HepG2 (cell line): ENCODE data around the gene MEGF6. TPM values are rescaled to one million over a fixed set of nuclear protein-coding genes. Genes with fewer than 3 reads are reported as not detected.

Source experiments
- ATF7 ChIP-seq, 2 experiments: fragments of 450-650 bp in 1 of 2; sonication (generic) in 1 of 2; formaldehyde crosslinking in 1 of 2; IDR thresholded peaks; 2 replicates each; pipeline versions ENCODE4 v1.4.0 to v1.6.1; 2016 to 2020; ENCODE audit warnings: antibody characterized with exemption in 1 of 2, mild to moderate bottlenecking in 1 of 2, missing genetic modification reagents in 1 of 2
- GTF3A ChIP-seq: sonication (generic); formaldehyde crosslinking; conservative IDR thresholded peaks from 2 replicates; pipeline ENCODE4 v1.4.0; 2020; ENCODE audit warnings: mild to moderate bottlenecking, missing genetic modification reagents
- HDAC1 ChIP-seq: sonication (generic); formaldehyde crosslinking; IDR thresholded peaks from 2 replicates; pipeline ENCODE4 v1.5.1; 2020; ENCODE audit warnings: mild to moderate bottlenecking, missing genetic modification reagents
- HNRNPL ChIP-seq: fragments of 200-400 bp; formaldehyde crosslinking; IDR thresholded peaks from 2 replicates; pipeline ENCODE4 v1.6.1; 2017; ENCODE audit warnings: mild to moderate bottlenecking, low read depth, low read length
- JUN ChIP-seq: sonication (generic); formaldehyde crosslinking; IDR thresholded peaks from 2 replicates; pipeline ENCODE4 v1.4.0; 2020; ENCODE audit warnings: mild to moderate bottlenecking, missing genetic modification reagents
- KDM1A ChIP-seq: IDR thresholded peaks from 2 replicates; pipeline ENCODE4 v1.6.1; 2016; ENCODE audit warnings: missing compliant biosample characterization
- KLF12 ChIP-seq: sonication (generic); formaldehyde crosslinking; IDR thresholded peaks from 2 replicates; pipeline ENCODE4 v1.4.0; 2020; ENCODE audit warnings: missing genetic modification reagents, borderline replicate concordance
- MEIS1 ChIP-seq: sonication (generic); formaldehyde crosslinking; IDR thresholded peaks from 2 replicates; pipeline ENCODE4 v1.9.0; 2021; ENCODE audit warnings: mild to moderate bottlenecking, missing genetic modification reagents, moderate library complexity, borderline replicate concordance
- NONO ChIP-seq, 2 experiments: fragments of 450-650 bp in 1 of 2; sonication (generic) in 1 of 2; formaldehyde crosslinking in 1 of 2; IDR thresholded peaks in 1 of 2; conservative IDR thresholded peaks in 1 of 2; 2 replicates each; pipeline versions ENCODE4 v1.6.1 to v1.8.0; 2017 to 2022; ENCODE audit warnings: mild to moderate bottlenecking in 1 of 2, missing genetic modification reagents in 1 of 2, moderate library complexity in 1 of 2
- POLR2A ChIP-seq, 2 experiments: IDR thresholded peaks; 2 replicates each; pipeline ENCODE4 v1.6.1; 2011; ENCODE audit warnings: low read depth in 2 of 2, low read length in 2 of 2, mild to moderate bottlenecking in 1 of 2, moderate library complexity in 1 of 2; ENCODE audit not compliant: insufficient read depth in 1 of 2
- RARG ChIP-seq: sonication (generic); formaldehyde crosslinking; IDR thresholded peaks from 2 replicates; pipeline ENCODE4 v1.4.0; 2020; ENCODE audit warnings: low read depth, mild to moderate bottlenecking, missing genetic modification reagents
- RBFOX2 ChIP-seq: fragments of 200-400 bp; formaldehyde crosslinking; IDR thresholded peaks from 2 replicates; pipeline ENCODE4 v1.6.1; 2017; ENCODE audit warnings: low read depth, mild to moderate bottlenecking, low read length
- SIN3A ChIP-seq: IDR thresholded peaks from 2 replicates; pipeline ENCODE4 v1.6.1; 2011; ENCODE audit warnings: low read depth, mild to moderate bottlenecking, control low read depth, low read length, borderline replicate concordance
- SUZ12 ChIP-seq: fragments of 150-350 bp; IDR thresholded peaks from 2 replicates; pipeline ENCODE4 v1.6.1; 2014; ENCODE audit warnings: low read depth, low read length
- ZBTB39 ChIP-seq: sonication (generic); formaldehyde crosslinking; IDR thresholded peaks from 2 replicates; pipeline ENCODE4 v1.5.0; 2020; ENCODE audit warnings: missing genetic modification reagents
- ZBTB7A ChIP-seq: sonication (generic); formaldehyde crosslinking; IDR thresholded peaks from 2 replicates; pipeline ENCODE4 v1.8.0; 2022; ENCODE audit warnings: mild to moderate bottlenecking, missing genetic modification reagents
- ZC3H13 ChIP-seq: sonication (generic); formaldehyde crosslinking; IDR thresholded peaks from 2 replicates; pipeline ENCODE4 v1.8.1; 2023; ENCODE audit warnings: mild to moderate bottlenecking, missing genetic modification reagents, moderate library complexity
- ZNF276 ChIP-seq: sonication (generic); formaldehyde crosslinking; IDR thresholded peaks from 2 replicates; pipeline ENCODE4 v1.4.0; 2020; ENCODE audit warnings: mild to moderate bottlenecking, low read depth, missing genetic modification reagents
- ZNF562 ChIP-seq: sonication (generic); formaldehyde crosslinking; IDR thresholded peaks from 2 replicates; pipeline ENCODE4 v1.8.0; 2022; ENCODE audit warnings: missing genetic modification reagents, borderline replicate concordance
- ZNF629 ChIP-seq: sonication (generic); formaldehyde crosslinking; conservative IDR thresholded peaks from 2 replicates; pipeline ENCODE4 v1.5.0; 2020; ENCODE audit warnings: missing genetic modification reagents
- ZNF75D ChIP-seq: sonication (generic); formaldehyde crosslinking; IDR thresholded peaks from 2 replicates; pipeline ENCODE4 v1.8.1; 2023; ENCODE audit warnings: missing genetic modification reagents, mild to moderate bottlenecking, borderline replicate concordance
- ZNF773 ChIP-seq: sonication (generic); formaldehyde crosslinking; IDR thresholded peaks from 2 replicates; pipeline ENCODE4 v1.4.0; 2020; ENCODE audit warnings: missing genetic modification reagents, borderline replicate concordance
- ZNF788 ChIP-seq: sonication (generic); formaldehyde crosslinking; IDR thresholded peaks from 2 replicates; pipeline ENCODE4 v1.5.0; 2020; ENCODE audit warnings: mild to moderate bottlenecking, missing genetic modification reagents, borderline replicate concordance
- ZSCAN25 ChIP-seq: sonication (generic); formaldehyde crosslinking; IDR thresholded peaks from 2 replicates; pipeline ENCODE4 v1.8.0; 2022; ENCODE audit warnings: mild to moderate bottlenecking, missing genetic modification reagents
- polyA plus RNA-seq, 8 experiments: library from polyadenylated mRNA; depleted of rRNA in 3 of 8; stranded (reverse) in 7 of 8; unstranded in 1 of 8; fragments of >200 nt; fragmentation: Illumina TruSeq in 4 of 8; extraction: Trizol in 4 of 8; gene quantifications; 2 replicates each; pipeline versions ENCODE4 v1.2.1 to v1.2.3, GENCODE V29; 2011 to 2016; ENCODE audit warnings: low read depth in 4 of 8, missing spikeins in 1 of 8, mixed read lengths in 1 of 8; ENCODE audit not compliant: insufficient read depth in 1 of 8
- total RNA-seq, 5 experiments: library from RNA; depleted of rRNA; stranded (reverse); fragments of >200 nt; fragmentation: Illumina TruSeq; extraction: Trizol; gene quantifications; 2 replicates each; pipeline ENCODE4 v1.2.3, GENCODE V29; 2016; ENCODE audit warnings: low read depth in 1 of 5
- TF ChIP-seq, protein P1 (sequence below): sonication (generic); formaldehyde crosslinking; IDR thresholded peaks from 2 replicates; pipeline ENCODE4 v1.5.0; 2020; ENCODE audit warnings: mild to moderate bottlenecking, low read depth, missing genetic modification reagents, borderline replicate concordance

Gene MEGF6
- total and polyA plus RNA-seq, 2 of the 13 experiments (the other 11 are each of a cell fraction or from before 2014, with no cell fraction given) = 1.9 TPM

GRCh38 chr1:3455670-3456448 is 155.4 kb downstream of the MEGF6 start (continued):
- TF ChIP-seq ZNF276 (peak; percentile 39; the same call in 1 of the 2 replicates), HNRNPL (0 out of 2 replicates have a peak, but pooled peaks have one; percentile 45), ZNF75D (CRISPR knock-in tag) (no peak), GTF3A (CRISPR knock-in tag) (0 out of 2 replicates have a peak, but pooled peaks have one; percentile 24), SUZ12 (no peak), POLR2A (IDR thresholded peaks at IDR 0.05; ENCODE audit: insufficient read depth in 1 of 2, low read depth in 2 of 2, low read length in 2 of 2) (peak in 1 of 2 experiments; percentile 3; a peak in 1 of 4 replicates), NONO (IDR thresholded peaks at IDR 0.05) (no peak), NONO (CRISPR knock-in tag; conservative IDR thresholded peaks at IDR 0.05) (0 out of 2 replicates have a peak, but pooled peaks have one; percentile 18), HDAC1 (CRISPR knock-in tag) (0 out of 2 replicates have a peak, but pooled peaks have one; percentile 4), JUN (CRISPR knock-in tag) (no peak), MEIS1 (CRISPR knock-in tag) (0 out of 2 replicates have a peak, but pooled peaks have one; percentile 34), SIN3A (0 out of 2 replicates have a peak, but pooled peaks have one; percentile 15), RBFOX2 (0 out of 2 replicates have a peak, but pooled peaks have one; percentile 0), ZSCAN25 (CRISPR knock-in tag) (no peak), ZBTB7A (CRISPR knock-in tag) (0 out of 2 replicates have a peak, but pooled peaks have one; percentile 62), ZBTB39 (CRISPR knock-in tag) (0 out of 2 replicates have a peak, but pooled peaks have one; percentile 10), ZNF629 (peak; percentile 97), ZNF562 (no peak), KLF12 (no peak), ZNF773 (CRISPR knock-in tag) (no peak), RARG (CRISPR knock-in tag) (0 out of 2 replicates have a peak, but pooled peaks have one; percentile 12), ZNF788 (peak; percentile 16; the same call in 1 of the 2 replicates), ATF7 (IDR thresholded peaks at IDR 0.05) (no peak), ATF7 (CRISPR knock-in tag; IDR thresholded peaks at IDR 0.05) (no peak), KDM1A (CRISPR knock-in tag) (peak; percentile 63), ZC3H13 (CRISPR knock-in tag) (peak; percentile 4; the same call in 1 of the 2 replicates)
- TF ChIP-seq, protein P1, sequence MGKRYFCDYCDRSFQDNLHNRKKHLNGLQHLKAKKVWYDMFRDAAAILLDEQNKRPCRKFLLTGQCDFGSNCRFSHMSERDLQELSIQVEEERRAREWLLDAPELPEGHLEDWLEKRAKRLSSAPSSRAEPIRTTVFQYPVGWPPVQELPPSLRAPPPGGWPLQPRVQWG (CRISPR knock-in tag) = 0 out of 2 replicates have a peak, but pooled peaks have one; percentile 77
